HCT116 (cell line): ENCODE results near the gene RBM12. TPM values are rescaled to one million over a fixed set of nuclear protein-coding genes. Genes with fewer than 3 reads are reported as not detected.

ENCODE experiments used
- ATAC-seq: fragments of 200-7000 bp; cut with Tn5 transposase; 2 replicates; pipeline ENCODE4 v1.9.1; 2020; ENCODE audit warnings: mild to moderate bottlenecking, moderate library complexity
- BruUV-seq: library from RNA; stranded (reverse); fragments of 400-500 nt; replicated peaks from 2 replicates; lab custom pipeline; 2021; lab: Mats Ljungman, UMichigan
- CTCF ChIA-PET: fragments of 300-600 bp; sonication (Branson Sonifier 250); formaldehyde crosslinking; loops from one replicate; lab custom pipeline; 2021; ENCODE audit warnings: antibody characterized with exemption; lab: Charles Lee
- POLR2A ChIA-PET: fragments of 300-600, 350-600 bp; sonication (Branson Sonifier 250); formaldehyde crosslinking; loops from one replicate; lab custom pipeline; 2021; ENCODE audit warnings: antibody characterized with exemption; lab: Charles Lee
- RAD21 ChIA-PET, 2 experiments: fragments of 300-600 bp; sonication (Branson Sonifier 250); formaldehyde crosslinking; loops; one replicate each; lab custom pipeline; 2023; ENCODE audit warnings: low total read pairs in 2 of 2; ENCODE audit not compliant: uncharacterized antibody in 2 of 2, unreplicated experiment in 2 of 2, low non-redundant PET in 1 of 2; lab: Charles Lee
- DNase-seq: peaks from one replicate; pipeline ENCODE4 v3.0.0-alpha.2; 2010; ENCODE audit warnings: low read depth, low spot score
- H2AFZ ChIP-seq: fragments of 200-600 bp; shearing (Covaris generic), sonication (generic); 2 replicates; pipeline ENCODE4 v1.6.1; 2017; ENCODE audit warnings: low read depth, mixed run types, mixed read lengths, antibody characterized with exemption, low read length; ENCODE audit not compliant: poor library complexity, severe bottlenecking
- H3K27ac ChIP-seq: 2 replicates; pipeline ENCODE4 v1.5.1; 2012; ENCODE audit warnings: low read depth, low read length
- H3K27me3 ChIP-seq: fragments of 200-600 bp; sonication (generic); 2 replicates; pipeline ENCODE4 v1.6.1; 2016; ENCODE audit warnings: mixed run types, low read length, mixed read lengths; ENCODE audit not compliant: insufficient read depth
- H3K36me3 ChIP-seq, 2 experiments: fragments of 200-500 bp in 1 of 2; fragments of 200-600 bp in 1 of 2; sonication (Bioruptor generic) in 1 of 2; sonication (generic) in 1 of 2; 2 replicates each; pipeline versions ENCODE4 v1.5.1 to v1.6.1; 2014 to 2016; ENCODE audit warnings: low read length in 2 of 2, inconsistent platforms in 1 of 2, mixed read lengths in 1 of 2, mixed run types in 1 of 2; ENCODE audit not compliant: insufficient read depth in 2 of 2, control insufficient read depth in 1 of 2
- H3K4me1 ChIP-seq, 2 experiments: fragments of 200-600 bp in 1 of 2; sonication (generic) in 1 of 2; 2 replicates each; pipeline versions ENCODE4 v1.5.1 to v1.6.1; 2012 to 2017; ENCODE audit warnings: low read length in 2 of 2, inconsistent platforms in 1 of 2, mild to moderate bottlenecking in 1 of 2, mixed read lengths in 1 of 2, mixed run types in 1 of 2, moderate library complexity in 1 of 2; ENCODE audit not compliant: insufficient read depth in 2 of 2, control insufficient read depth in 1 of 2
- H3K4me2 ChIP-seq: fragments of 200-600 bp; sonication (generic); 2 replicates; pipeline ENCODE4 v1.6.1; 2017; ENCODE audit warnings: mixed run types, low read length, mixed read lengths
- H3K4me3 ChIP-seq, 2 experiments: fragments of 200-600 bp in 1 of 2; sonication (generic) in 1 of 2; replicated peaks in 1 of 2; 2 replicates each; pipeline ENCODE4 v1.5.1; 2011 to 2016; ENCODE audit warnings: low read length in 2 of 2, control low read depth in 1 of 2, low read depth in 1 of 2, mild to moderate bottlenecking in 1 of 2, mixed read lengths in 1 of 2, mixed run types in 1 of 2
- H3K79me2 ChIP-seq: fragments of 200-600 bp; sonication (generic); 2 replicates; pipeline ENCODE4 v1.6.1; 2017; ENCODE audit warnings: mild to moderate bottlenecking, mixed run types, low read length, moderate library complexity, mixed read lengths; ENCODE audit not compliant: insufficient read depth
- H3K9ac ChIP-seq: fragments of 200-600 bp; sonication (generic); 2 replicates; pipeline ENCODE4 v1.6.1; 2016; ENCODE audit warnings: low read length, mixed read lengths
- H3K9me2 ChIP-seq: fragments of 200-600 bp; sonication (generic), shearing (Covaris generic); 2 replicates; pipeline ENCODE4 v1.6.1; 2017; ENCODE audit warnings: mixed run types, mild to moderate bottlenecking, moderate library complexity; ENCODE audit not compliant: insufficient read depth
- H3K9me3 ChIP-seq, 2 experiments: fragments of 200-500 bp in 1 of 2; fragments of 200-600 bp in 1 of 2; sonication (Bioruptor generic) in 1 of 2; sonication (generic) in 1 of 2; 2 replicates each; pipeline ENCODE4 v1.6.1; 2014 to 2017; ENCODE audit warnings: low read length in 2 of 2, mixed read lengths in 2 of 2, inconsistent platforms in 1 of 2, low read depth in 1 of 2, mild to moderate bottlenecking in 1 of 2, mixed run types in 1 of 2, moderate library complexity in 1 of 2; ENCODE audit not compliant: control insufficient read depth in 1 of 2, insufficient read depth in 1 of 2
- H4K20me1 ChIP-seq: fragments of 200-600 bp; sonication (generic), shearing (Covaris generic); 2 replicates; pipeline ENCODE4 v1.6.1; 2017; ENCODE audit warnings: mixed run types, mild to moderate bottlenecking, moderate library complexity; ENCODE audit not compliant: insufficient read depth
- CBX3 ChIP-seq: IDR thresholded peaks from 2 replicates; pipeline ENCODE4 v1.6.1; 2012; ENCODE audit warnings: low read depth
- CEBPB ChIP-seq: IDR thresholded peaks from 2 replicates; pipeline ENCODE4 v1.6.1; 2012; ENCODE audit warnings: low read depth
- ELF1 ChIP-seq: IDR thresholded peaks from 2 replicates; pipeline ENCODE4 v1.6.1; 2012; ENCODE audit warnings: low read depth, borderline replicate concordance
- EZH2 ChIP-seq: fragments of 200-600 bp; sonication (generic); IDR thresholded peaks from 2 replicates; pipeline ENCODE4 v1.6.1; 2017; ENCODE audit warnings: antibody characterized with exemption, mixed run types
- FOSL1 ChIP-seq: IDR thresholded peaks from 2 replicates; pipeline ENCODE4 v1.6.1; 2012; ENCODE audit warnings: low read depth
- JUND ChIP-seq: IDR thresholded peaks from 2 replicates; pipeline ENCODE4 v1.6.1; 2012
- MAX ChIP-seq: IDR thresholded peaks from 2 replicates; pipeline ENCODE4 v1.6.1; 2012
- POLR2A ChIP-seq: IDR thresholded peaks from 2 replicates; pipeline ENCODE4 v1.7.0; 2011; ENCODE audit warnings: borderline replicate concordance; ENCODE audit not compliant: insufficient read depth, insufficient read length; ENCODE audit errors: extremely low read depth
- POLR2AphosphoS5 ChIP-seq: IDR thresholded peaks from 2 replicates; pipeline ENCODE4 v1.6.1; 2011; ENCODE audit warnings: mild to moderate bottlenecking, low read depth, low read length, moderate library complexity
- RAD21 ChIP-seq: IDR thresholded peaks from 2 replicates; pipeline ENCODE4 v1.6.1; 2012; ENCODE audit warnings: low read depth, mild to moderate bottlenecking
- REST ChIP-seq: IDR thresholded peaks from 2 replicates; pipeline ENCODE4 v1.6.1; 2012; ENCODE audit warnings: low read depth
- SIN3A ChIP-seq: IDR thresholded peaks from 2 replicates; pipeline ENCODE4 v1.6.1; 2012; ENCODE audit warnings: low read depth
- SP1 ChIP-seq: IDR thresholded peaks from 2 replicates; pipeline ENCODE4 v1.6.1; 2012; ENCODE audit warnings: low read depth
- SRF ChIP-seq: IDR thresholded peaks from 2 replicates; pipeline ENCODE4 v1.6.1; 2012; ENCODE audit warnings: low read depth
- TCF7L2 ChIP-seq: IDR thresholded peaks from 2 replicates; pipeline ENCODE4 v1.7.0; 2011; ENCODE audit warnings: borderline replicate concordance, inconsistent platforms; ENCODE audit not compliant: insufficient read depth, insufficient read length; ENCODE audit errors: extremely low read depth
- ZFX ChIP-seq: fragments of 450-650 bp; IDR thresholded peaks from 2 replicates; pipeline ENCODE4 v1.6.1; 2017
- ZNF274 ChIP-seq: fragments of 200-500 bp; sonication (Bioruptor generic); IDR thresholded peaks from 2 replicates; pipeline ENCODE4 v1.6.1; 2014; ENCODE audit warnings: mild to moderate bottlenecking, low read depth, low read length, inconsistent platforms
- intact Hi-C: fragments of 100-400 bp; cut with micrococcal nuclease; formaldehyde crosslinking; loops from 2 replicates; pipeline ENCODE4 v1.10.0; 2022
- total RNA-seq: library from RNA; stranded (reverse); gene quantifications from one replicate; pipeline ENCODE4 v1.2.1, GENCODE V29; 2021; ENCODE audit not compliant: unreplicated experiment
- TF ChIP-seq, protein P1 (sequence below), 3 experiments: fragments of 200-600 bp in 1 of 3; sonication (generic) in 1 of 3; IDR thresholded peaks in 2 of 3; conservative IDR thresholded peaks in 1 of 3; 2 replicates each; pipeline ENCODE4 v1.5.1; 2012 to 2017; ENCODE audit warnings: low read depth in 2 of 3, low read length in 2 of 3, antibody characterized with exemption in 1 of 3, borderline replicate concordance in 1 of 3, control low read depth in 1 of 3, mild to moderate bottlenecking in 1 of 3, mixed read lengths in 1 of 3, mixed run types in 1 of 3, moderate library complexity in 1 of 3; ENCODE audit not compliant: insufficient read depth in 1 of 3
- TF ChIP-seq, protein P2 (sequence below): IDR thresholded peaks from 2 replicates; pipeline ENCODE4 v1.6.1; 2011; ENCODE audit warnings: mild to moderate bottlenecking, low read length, moderate library complexity; ENCODE audit not compliant: insufficient replicate concordance; ENCODE audit errors: extremely low read depth

RBM12 gene
- total RNA-seq, 1 experiment from 2014 or later = 110 TPM

- DNase-seq (no peak), ATAC-seq (no peak)
- Histone ChIP-seq H3K36me3 (no peaks in the 10 kb centered on the region), H3K79me2 (peaks cover 95% of the 10 kb centered on the region), H4K20me1 (peaks cover 7% of the 10 kb centered on the region; the same call in 1 of the 2 replicates), H3K9me3 (no peaks in the 10 kb centered on the region), H3K4me1 (no peaks in the 10 kb centered on the region), H3K4me2 (no peak overlapping the region), H3K27me3 (no peaks in the 10 kb centered on the region), H3K9ac (no peak overlapping the region), H3K27ac (no peak overlapping the region), H3K4me3 (no peak overlapping the region), H2AFZ (no peak overlapping the region), H3K9me2 (no peaks in the 10 kb centered on the region)
- ChIA-PET RAD21 (no interaction called here), POLR2A (no interaction called here), CTCF (interaction anchor here (0.6 kb wide), 1 partner anchor 517 kb away, joined by 3 read pairs; no protein-coding TSS in a partner anchor)
- intact Hi-C loops = no loop called here
- no TSS peak for BruUV-seq
- TF ChIP-seq JUND (no peak), POLR2AphosphoS5 (no peak), POLR2A (no peak), SP1 (no peak), ELF1 (no peak), SIN3A (no peak), MAX (no peak), REST (no peak), RAD21 (no peak), SRF (no peak), ZNF274 (no peak), CEBPB (no peak), TCF7L2 (no peak), CBX3 (no peak), FOSL1 (no peak), EZH2 (no peak), ZFX (no peak)
- TF ChIP-seq, protein P1, sequence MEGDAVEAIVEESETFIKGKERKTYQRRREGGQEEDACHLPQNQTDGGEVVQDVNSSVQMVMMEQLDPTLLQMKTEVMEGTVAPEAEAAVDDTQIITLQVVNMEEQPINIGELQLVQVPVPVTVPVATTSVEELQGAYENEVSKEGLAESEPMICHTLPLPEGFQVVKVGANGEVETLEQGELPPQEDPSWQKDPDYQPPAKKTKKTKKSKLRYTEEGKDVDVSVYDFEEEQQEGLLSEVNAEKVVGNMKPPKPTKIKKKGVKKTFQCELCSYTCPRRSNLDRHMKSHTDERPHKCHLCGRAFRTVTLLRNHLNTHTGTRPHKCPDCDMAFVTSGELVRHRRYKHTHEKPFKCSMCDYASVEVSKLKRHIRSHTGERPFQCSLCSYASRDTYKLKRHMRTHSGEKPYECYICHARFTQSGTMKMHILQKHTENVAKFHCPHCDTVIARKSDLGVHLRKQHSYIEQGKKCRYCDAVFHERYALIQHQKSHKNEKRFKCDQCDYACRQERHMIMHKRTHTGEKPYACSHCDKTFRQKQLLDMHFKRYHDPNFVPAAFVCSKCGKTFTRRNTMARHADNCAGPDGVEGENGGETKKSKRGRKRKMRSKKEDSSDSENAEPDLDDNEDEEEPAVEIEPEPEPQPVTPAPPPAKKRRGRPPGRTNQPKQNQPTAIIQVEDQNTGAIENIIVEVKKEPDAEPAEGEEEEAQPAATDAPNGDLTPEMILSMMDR (IDR thresholded peaks at IDR 0.05 in 2 of 3, conservative IDR thresholded peaks at IDR 0.05 in 1 of 3; ENCODE audit: borderline replicate concordance in 1 of 3, insufficient read depth in 1 of 3, low read depth in 2 of 3, low read length in 2 of 3) = no peak
- TF ChIP-seq, protein P2, sequence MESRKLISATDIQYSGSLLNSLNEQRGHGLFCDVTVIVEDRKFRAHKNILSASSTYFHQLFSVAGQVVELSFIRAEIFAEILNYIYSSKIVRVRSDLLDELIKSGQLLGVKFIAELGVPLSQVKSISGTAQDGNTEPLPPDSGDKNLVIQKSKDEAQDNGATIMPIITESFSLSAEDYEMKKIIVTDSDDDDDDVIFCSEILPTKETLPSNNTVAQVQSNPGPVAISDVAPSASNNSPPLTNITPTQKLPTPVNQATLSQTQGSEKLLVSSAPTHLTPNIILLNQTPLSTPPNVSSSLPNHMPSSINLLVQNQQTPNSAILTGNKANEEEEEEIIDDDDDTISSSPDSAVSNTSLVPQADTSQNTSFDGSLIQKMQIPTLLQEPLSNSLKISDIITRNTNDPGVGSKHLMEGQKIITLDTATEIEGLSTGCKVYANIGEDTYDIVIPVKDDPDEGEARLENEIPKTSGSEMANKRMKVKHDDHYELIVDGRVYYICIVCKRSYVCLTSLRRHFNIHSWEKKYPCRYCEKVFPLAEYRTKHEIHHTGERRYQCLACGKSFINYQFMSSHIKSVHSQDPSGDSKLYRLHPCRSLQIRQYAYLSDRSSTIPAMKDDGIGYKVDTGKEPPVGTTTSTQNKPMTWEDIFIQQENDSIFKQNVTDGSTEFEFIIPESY = no peak
Observed at GRCh38 chr20:35638751-35639150, 25.9 kb downstream of the RBM12 start.
